ENCODE measurements around the gene ST7.

Gene ST7

DNA sequence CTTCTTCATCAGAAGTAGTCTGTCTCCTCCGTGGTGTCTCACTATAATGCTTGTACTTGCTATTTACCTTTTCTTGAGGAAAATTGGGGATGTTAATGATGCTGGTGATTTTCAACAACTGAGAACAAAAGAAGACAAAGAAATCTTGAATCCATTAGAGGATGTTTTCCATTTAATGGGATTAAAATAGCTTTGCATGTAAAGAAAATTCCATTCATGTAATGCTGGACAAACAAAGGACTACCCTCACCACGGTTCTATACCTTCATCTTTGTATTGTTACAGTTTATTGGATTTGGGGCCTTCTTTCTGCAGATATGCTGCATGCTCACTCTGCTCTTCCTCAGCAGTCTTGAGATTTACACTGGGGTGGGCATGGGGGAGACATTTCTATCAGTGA is 241.1 kb downstream of the ST7 start:
- no peak for DNase-seq
- no peaks in the 10 kb centered on the region for H3K36me3 ChIP-seq
- no peak overlapping the region for H3K4me3 ChIP-seq (ENCODE audit: low read depth, low read length)
- H3K9me3 ChIP-seq (ENCODE audit: severe bottlenecking) = no peaks in the 10 kb centered on the region
- H3K27ac ChIP-seq = no peak overlapping the region
- TF ChIP-seq, protein P1, sequence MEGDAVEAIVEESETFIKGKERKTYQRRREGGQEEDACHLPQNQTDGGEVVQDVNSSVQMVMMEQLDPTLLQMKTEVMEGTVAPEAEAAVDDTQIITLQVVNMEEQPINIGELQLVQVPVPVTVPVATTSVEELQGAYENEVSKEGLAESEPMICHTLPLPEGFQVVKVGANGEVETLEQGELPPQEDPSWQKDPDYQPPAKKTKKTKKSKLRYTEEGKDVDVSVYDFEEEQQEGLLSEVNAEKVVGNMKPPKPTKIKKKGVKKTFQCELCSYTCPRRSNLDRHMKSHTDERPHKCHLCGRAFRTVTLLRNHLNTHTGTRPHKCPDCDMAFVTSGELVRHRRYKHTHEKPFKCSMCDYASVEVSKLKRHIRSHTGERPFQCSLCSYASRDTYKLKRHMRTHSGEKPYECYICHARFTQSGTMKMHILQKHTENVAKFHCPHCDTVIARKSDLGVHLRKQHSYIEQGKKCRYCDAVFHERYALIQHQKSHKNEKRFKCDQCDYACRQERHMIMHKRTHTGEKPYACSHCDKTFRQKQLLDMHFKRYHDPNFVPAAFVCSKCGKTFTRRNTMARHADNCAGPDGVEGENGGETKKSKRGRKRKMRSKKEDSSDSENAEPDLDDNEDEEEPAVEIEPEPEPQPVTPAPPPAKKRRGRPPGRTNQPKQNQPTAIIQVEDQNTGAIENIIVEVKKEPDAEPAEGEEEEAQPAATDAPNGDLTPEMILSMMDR (IDR thresholded peaks at IDR 0.05; ENCODE audit: low read depth, low read length) = no peak
- peaks cover 63% of the 10 kb centered on the region for H3K27me3 ChIP-seq (ENCODE audit: insufficient read depth, low read depth, severe bottlenecking)

DNA sequence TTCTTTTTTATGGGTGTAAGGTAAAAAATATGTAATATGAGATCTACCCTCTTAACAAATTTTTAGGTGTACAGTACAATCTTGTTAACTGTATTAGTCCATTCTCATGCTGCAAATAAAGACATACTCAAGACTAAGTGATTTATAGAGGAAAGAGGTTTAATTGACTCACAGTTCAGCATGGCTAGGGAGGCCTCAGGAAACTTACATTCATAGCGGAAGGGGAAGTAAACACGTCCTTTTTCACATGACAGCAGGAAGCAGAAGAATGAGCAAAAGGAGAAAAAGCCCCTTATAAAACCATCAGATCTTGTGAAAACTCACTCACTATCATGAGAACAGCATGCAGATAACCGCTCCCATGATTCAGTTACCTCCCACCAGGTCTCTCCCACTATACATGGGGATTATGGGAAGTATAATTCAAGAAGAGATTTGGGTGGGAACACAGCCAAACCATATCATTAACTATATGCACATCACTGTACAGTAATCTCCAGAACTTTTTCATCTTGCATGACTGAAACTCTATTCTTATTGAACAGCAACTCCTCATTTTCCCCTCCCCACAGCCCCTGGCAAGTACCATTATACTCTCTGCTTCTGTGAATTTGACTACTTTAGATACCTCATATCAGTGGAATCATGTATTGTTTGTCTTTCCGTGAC is 242.2 kb downstream of the ST7 start:
- no peak overlapping the region for H3K27ac ChIP-seq
- TF ChIP-seq, protein P1 (IDR thresholded peaks at IDR 0.05; ENCODE audit: low read depth, low read length) = no peak
- H3K36me3 ChIP-seq = no peaks in the 10 kb centered on the region
- no peaks in the 10 kb centered on the region for H3K9me3 ChIP-seq (ENCODE audit: severe bottlenecking)
- DNase-seq = no peak
- H3K4me3 ChIP-seq (ENCODE audit: low read depth, low read length) = no peak overlapping the region
- H3K27me3 ChIP-seq (ENCODE audit: insufficient read depth, low read depth, severe bottlenecking) = peaks cover 63% of the 10 kb centered on the region

GRCh38 chr7:117200132-117200531 is 246.8 kb downstream of the ST7 start:
- H3K4me3 ChIP-seq (ENCODE audit: low read depth, low read length) = no peak overlapping the region
- no peak for DNase-seq
- no peaks in the 10 kb centered on the region for H3K9me3 ChIP-seq (ENCODE audit: severe bottlenecking)
- TF ChIP-seq, protein P1 (IDR thresholded peaks at IDR 0.05; ENCODE audit: low read depth, low read length) = no peak
- peaks cover 56% of the 10 kb centered on the region for H3K27me3 ChIP-seq (ENCODE audit: insufficient read depth, low read depth, severe bottlenecking)
- H3K27ac ChIP-seq = no peak overlapping the region
- H3K36me3 ChIP-seq = no peaks in the 10 kb centered on the region

DNA sequence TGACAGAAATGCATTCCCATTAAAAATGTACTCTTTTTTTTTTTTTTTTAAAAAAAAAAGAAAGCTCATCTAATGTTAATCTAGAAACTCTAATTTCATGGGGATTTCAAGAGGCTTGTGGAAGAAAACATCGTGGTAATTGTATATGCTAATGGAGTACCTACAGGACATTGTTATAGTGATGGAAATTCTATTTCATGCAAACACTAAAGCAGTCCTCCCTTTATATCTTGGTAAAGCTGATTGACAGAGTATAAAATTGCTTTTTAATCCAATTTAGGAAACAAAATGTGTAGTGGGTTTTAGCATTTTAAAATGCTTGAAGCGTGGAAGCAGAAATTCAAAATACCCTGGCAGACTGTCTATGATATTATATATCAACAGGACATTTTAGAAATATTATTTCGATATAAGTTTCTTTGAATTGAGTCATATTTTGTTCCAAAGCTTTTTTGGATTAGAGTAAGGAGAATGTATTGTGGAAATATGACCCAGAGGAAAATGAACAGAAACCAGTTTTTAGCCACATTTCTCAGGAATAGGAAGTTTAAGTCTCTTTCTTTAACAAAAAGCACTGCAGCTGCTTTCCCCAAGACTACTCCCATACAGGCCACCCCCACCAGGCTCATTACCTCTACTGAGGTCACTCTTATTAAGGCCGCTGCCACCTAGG is 247.6 kb downstream of the ST7 start:
- H3K27ac ChIP-seq = no peak overlapping the region
- TF ChIP-seq, protein P1 (IDR thresholded peaks at IDR 0.05; ENCODE audit: low read depth, low read length) = no peak
- H3K27me3 ChIP-seq (ENCODE audit: insufficient read depth, low read depth, severe bottlenecking) = peaks cover 60% of the 10 kb centered on the region
- no peak overlapping the region for H3K4me3 ChIP-seq (ENCODE audit: low read depth, low read length)
- H3K9me3 ChIP-seq (ENCODE audit: severe bottlenecking) = no peaks in the 10 kb centered on the region
- no peak for DNase-seq
- no peaks in the 10 kb centered on the region for H3K36me3 ChIP-seq

GRCh38 chr7:117202511-117202910 is 249.2 kb downstream of the ST7 start:
- no peaks in the 10 kb centered on the region for H3K36me3 ChIP-seq
- peaks cover 60% of the 10 kb centered on the region for H3K27me3 ChIP-seq (ENCODE audit: insufficient read depth, low read depth, severe bottlenecking)
- DNase-seq = no peak
- no peak overlapping the region for H3K27ac ChIP-seq
- no peak overlapping the region for H3K4me3 ChIP-seq (ENCODE audit: low read depth, low read length)
- TF ChIP-seq, protein P1 (IDR thresholded peaks at IDR 0.05; ENCODE audit: low read depth, low read length) = no peak
- H3K9me3 ChIP-seq (ENCODE audit: severe bottlenecking) = no peaks in the 10 kb centered on the region
